Neuronal stem cell (in vitro differentiated cells): ENCODE results near the gene INTS7.

Source experiments
- DNase-seq: peaks from one replicate; pipeline ENCODE4 v3.0.0-alpha.2; 2013; ENCODE audit warnings: low spot score
- H2AFZ ChIP-seq: one replicate; pipeline ENCODE4 v1.6.1; 2013; ENCODE audit warnings: mild to moderate bottlenecking, low read length, inconsistent platforms
- H2AK5ac ChIP-seq: 2 replicates; pipeline ENCODE4 v1.6.1; 2013; ENCODE audit warnings: low read depth, mild to moderate bottlenecking, inconsistent platforms, low read length, moderate library complexity, mixed read lengths
- H2BK120ac ChIP-seq: 2 replicates; pipeline ENCODE4 v1.6.1; 2013; ENCODE audit warnings: low read depth, mild to moderate bottlenecking, inconsistent platforms, low read length, moderate library complexity, mixed read lengths
- H2BK12ac ChIP-seq: one replicate; pipeline ENCODE4 v1.6.1; 2013; ENCODE audit warnings: low read length, inconsistent platforms
- H2BK15ac ChIP-seq: 2 replicates; pipeline ENCODE4 v1.6.1; 2013; ENCODE audit warnings: mild to moderate bottlenecking, low read length, inconsistent platforms, mixed read lengths
- H2BK5ac ChIP-seq: one replicate; pipeline ENCODE4 v1.6.1; 2013; ENCODE audit warnings: inconsistent platforms, mild to moderate bottlenecking, low read length, moderate library complexity
- H3K14ac ChIP-seq: one replicate; pipeline ENCODE4 v1.6.1; 2013; ENCODE audit warnings: low read length, inconsistent platforms
- H3K18ac ChIP-seq: 2 replicates; pipeline ENCODE4 v1.6.1; 2013; ENCODE audit warnings: low read length, inconsistent platforms
- H3K23ac ChIP-seq: 2 replicates; pipeline ENCODE4 v1.6.1; 2013; ENCODE audit warnings: low read depth, mild to moderate bottlenecking, mixed read lengths, low read length, inconsistent platforms; ENCODE audit not compliant: poor library complexity
- H3K27ac ChIP-seq: replicated peaks from 3 replicates; pipeline ENCODE4 v1.5.1; 2013; ENCODE audit warnings: low read length, inconsistent platforms
- H3K27me3 ChIP-seq, 3 experiments: 2 replicates each; pipeline ENCODE4 v1.6.1; 2013; ENCODE audit warnings: low read length in 3 of 3, mild to moderate bottlenecking in 2 of 3, inconsistent platforms in 1 of 3, low read depth in 1 of 3, mixed read lengths in 1 of 3, moderate library complexity in 1 of 3; ENCODE audit not compliant: control insufficient read depth in 3 of 3, insufficient read depth in 3 of 3
- H3K36me3 ChIP-seq, 2 donors: replicated peaks in 1 of 2; 2 replicates each; pipeline ENCODE4 v1.6.1; 2013; ENCODE audit warnings: low read length in 2 of 2; ENCODE audit not compliant: control insufficient read depth in 2 of 2, insufficient read depth in 2 of 2
- H3K4ac ChIP-seq: 2 replicates; pipeline ENCODE4 v1.6.1; 2013; ENCODE audit warnings: inconsistent platforms, mild to moderate bottlenecking, low read length, moderate library complexity
- H3K4me1 ChIP-seq, 2 donors: 1 replicate in 1 of 2; 2 replicates in 1 of 2; pipeline ENCODE4 v1.6.1; 2013; ENCODE audit warnings: low read length in 2 of 2, low read depth in 1 of 2; ENCODE audit not compliant: control insufficient read depth in 2 of 2, insufficient read depth in 1 of 2
- H3K4me2 ChIP-seq: one replicate; pipeline ENCODE4 v1.6.1; 2013; ENCODE audit warnings: mild to moderate bottlenecking, low read length, inconsistent platforms; ENCODE audit not compliant: insufficient read depth, poor library complexity, severe bottlenecking
- H3K4me3 ChIP-seq, 2 donors: 2 replicates each; pipeline ENCODE4 v1.5.1; 2013; ENCODE audit warnings: low read length in 2 of 2, mild to moderate bottlenecking in 2 of 2, inconsistent platforms in 1 of 2, moderate library complexity in 1 of 2
- H3K79me1 ChIP-seq: one replicate; pipeline ENCODE4 v1.6.1; 2013; ENCODE audit warnings: low read depth, mild to moderate bottlenecking, inconsistent platforms, low read length, moderate library complexity
- H3K9ac ChIP-seq: one replicate; pipeline ENCODE4 v1.6.1; 2013; ENCODE audit warnings: mild to moderate bottlenecking, low read depth, low read length, inconsistent platforms; ENCODE audit not compliant: poor library complexity
- H3K9me3 ChIP-seq, 2 donors: replicated peaks in 1 of 2; 2 replicates each; pipeline versions ENCODE3 to v1.6.1; 2013; ENCODE audit warnings: low read length in 2 of 2, mild to moderate bottlenecking in 2 of 2, inconsistent platforms in 1 of 2, low read depth in 1 of 2, mixed read lengths in 1 of 2, moderate library complexity in 1 of 2; ENCODE audit not compliant: control insufficient read depth in 2 of 2, insufficient read depth in 1 of 2
- H4K8ac ChIP-seq: one replicate; pipeline ENCODE4 v1.6.1; 2013; ENCODE audit warnings: low read depth, mild to moderate bottlenecking, inconsistent platforms, low read length, moderate library complexity
- H4K91ac ChIP-seq: one replicate; pipeline ENCODE4 v1.6.1; 2013; ENCODE audit warnings: low read length, low read depth, mild to moderate bottlenecking, inconsistent platforms; ENCODE audit not compliant: poor library complexity
- WGBS, 2 donors: extraction: QIAGEN DNeasy Blood & Tissue Kit; methylation state at CpG; one replicate each; pipeline ENCODE4 v1.1.7; 2013; ENCODE audit warnings: missing lambda C conversion rate in 2 of 2, mixed read lengths in 1 of 2; ENCODE audit not compliant: insufficient read length in 2 of 2, insufficient replicate concordance in 1 of 2; ENCODE audit errors: extremely low coverage in 2 of 2; 5-methylcytosine and 5-hydroxymethylcytosine counted together

INTS7 gene

GRCh38 chr1:211895126-211895759 is 140.1 kb downstream of the INTS7 start:
- DNase-seq: no peak
- WGBS, 2 donors: no CpG with 5 or more reads among the region's 3 CpGs
- Histone ChIP-seq H3K18ac (no peak overlapping the region), H3K4me1 (peaks cover 0 to 4% of the 10 kb centered on the region in 2 donors), H3K4ac (no peak overlapping the region), H2AFZ (no peak overlapping the region), H2BK15ac (no peak overlapping the region), H4K8ac (no peak overlapping the region), H3K36me3 (no peaks in the 10 kb centered on the region), H3K9me3 (peaks cover 0 to under 1% of the 10 kb centered on the region in 2 donors), H2AK5ac (no peak overlapping the region), H3K4me3 (no peak overlapping the region), H2BK12ac (no peak overlapping the region), H3K27ac (no peak overlapping the region), H4K91ac (no peak overlapping the region), H3K4me2 (no peak overlapping the region), H3K23ac (no peak overlapping the region), H3K9ac (no peak overlapping the region), H3K27me3 (peaks cover 0 to 8% (median 0%) of the 10 kb centered on the region in 3 experiments), H2BK120ac (no peak overlapping the region), H2BK5ac (no peak overlapping the region), H3K14ac (no peak overlapping the region), H3K79me1 (no peaks in the 10 kb centered on the region)

GRCh38 chr1:211894312-211894711 is 141.0 kb downstream of the INTS7 start:
- H3K4me1 ChIP-seq: peaks cover 0 to 4% of the 10 kb centered on the region in 2 donors
- no peak overlapping the region for H3K18ac ChIP-seq
- no peak overlapping the region for H3K14ac ChIP-seq
- no peak overlapping the region for H2BK120ac ChIP-seq
- no peak overlapping the region for H3K27ac ChIP-seq
- H3K79me1 ChIP-seq: no peaks in the 10 kb centered on the region
- no peaks in the 10 kb centered on the region for H3K36me3 ChIP-seq
- H4K91ac ChIP-seq: no peak overlapping the region
- no peak for DNase-seq
- H2BK15ac ChIP-seq: no peak overlapping the region
- peaks cover 0 to 10% (median 0%) of the 10 kb centered on the region in 3 experiments for H3K27me3 ChIP-seq
- H3K9ac ChIP-seq: no peak overlapping the region
- H3K4me2 ChIP-seq: no peak overlapping the region
- H3K4ac ChIP-seq: no peak overlapping the region
- no peak overlapping the region for H3K23ac ChIP-seq
- no peak overlapping the region for H2AK5ac ChIP-seq
- no peak overlapping the region for H3K4me3 ChIP-seq
- H2BK12ac ChIP-seq: no peak overlapping the region
- no CpG with 5 or more reads among the region's 5 CpGs for WGBS, 2 donors
- no peak overlapping the region for H4K8ac ChIP-seq
- peaks cover 0 to 2% of the 10 kb centered on the region in 2 donors for H3K9me3 ChIP-seq
- no peak overlapping the region for H2AFZ ChIP-seq
- H2BK5ac ChIP-seq: no peak overlapping the region

- H2BK15ac ChIP-seq: no peak overlapping the region
- no peak overlapping the region for H3K9ac ChIP-seq
- no peak overlapping the region for H3K27ac ChIP-seq
- H3K14ac ChIP-seq: no peak overlapping the region
- no peak overlapping the region for H2BK5ac ChIP-seq
- H4K91ac ChIP-seq: no peak overlapping the region
- H3K79me1 ChIP-seq: no peaks in the 10 kb centered on the region
- no peak overlapping the region for H3K18ac ChIP-seq
- H3K4me3 ChIP-seq: no peak overlapping the region
- H3K9me3 ChIP-seq: peaks cover 0 to 2% of the 10 kb centered on the region in 2 donors
- H3K4me2 ChIP-seq: no peak overlapping the region
- H3K27me3 ChIP-seq: peaks cover 0 to 10% (median 0%) of the 10 kb centered on the region in 3 experiments
- H2AFZ ChIP-seq: no peak overlapping the region
- H3K23ac ChIP-seq: no peak overlapping the region
- peaks cover 0 to 4% of the 10 kb centered on the region in 2 donors for H3K4me1 ChIP-seq
- H2BK12ac ChIP-seq: no peak overlapping the region
- H3K4ac ChIP-seq: no peak overlapping the region
- H2AK5ac ChIP-seq: no peak overlapping the region
- DNase-seq: no peak
- WGBS, 2 donors: no CpG with 5 or more reads among the region's 5 CpGs
- no peak overlapping the region for H4K8ac ChIP-seq
- H2BK120ac ChIP-seq: no peak overlapping the region
- H3K36me3 ChIP-seq: no peaks in the 10 kb centered on the region
Observed at GRCh38 chr1:211893260-211893659, 142.1 kb downstream of the INTS7 start.

GRCh38 chr1:211892577-211892976 is 142.8 kb downstream of the INTS7 start:
- Histone ChIP-seq H3K9me3 (peaks cover 0 to 2% of the 10 kb centered on the region in 2 donors), H3K4ac (no peak overlapping the region), H3K23ac (no peak overlapping the region), H4K8ac (no peak overlapping the region), H2AFZ (no peak overlapping the region), H3K14ac (no peak overlapping the region), H3K27me3 (peaks cover 0 to 17% (median 0%) of the 10 kb centered on the region in 3 experiments), H2AK5ac (no peak overlapping the region), H3K9ac (no peak overlapping the region), H3K4me1 (peaks cover 0 to 7% of the 10 kb centered on the region in 2 donors), H4K91ac (no peak overlapping the region), H3K4me3 (no peak overlapping the region), H3K36me3 (no peaks in the 10 kb centered on the region), H2BK120ac (no peak overlapping the region), H2BK15ac (no peak overlapping the region), H3K79me1 (no peaks in the 10 kb centered on the region), H2BK12ac (no peak overlapping the region), H2BK5ac (no peak overlapping the region), H3K18ac (no peak overlapping the region), H3K4me2 (no peak overlapping the region), H3K27ac (no peak overlapping the region)
- WGBS, 2 donors: no CpG with 5 or more reads among the region's 3 CpGs
- DNase-seq: no peak
